ENCODE results near the gene PRM3. TPM values are rescaled to one million over a fixed set of nuclear protein-coding genes. Genes with fewer than 3 reads are reported as not detected.
"Not testable (repeated sequence)": the region's sequence is repeated elsewhere in the genome, so short reads cannot be mapped to it uniquely, and the experiment has no call there.

The PRM3 gene
- total RNA-seq, 2 experiments from 2014 or later, result not detected

- H3K9me3 ChIP-seq (ENCODE audit: control insufficient read depth in 1 of 2, insufficient read depth in 1 of 2, low read length in 2 of 2), result no peaks in the 10 kb centered on the region
- H3K4me3 ChIP-seq (ENCODE audit: low read length), result no peak overlapping the region
- no peak overlapping the region for H3K27ac ChIP-seq (ENCODE audit: low read depth in 1 of 2, low read length in 2 of 2)
- intact Hi-C loops (cut with DNase I, micrococcal nuclease), result no loop called here
- POLR2A ChIA-PET, result no interaction called here
- H3K27me3 Mint-ChIP-seq, result no peaks in the 10 kb centered on the region
- CTCF ChIA-PET, result no interaction called here
- H3K27ac Mint-ChIP-seq, result no peak overlapping the region
- no peaks in the 10 kb centered on the region for H3K9me3 Mint-ChIP-seq
- H3K27me3 ChIP-seq (ENCODE audit: control insufficient read depth in 1 of 2, insufficient read depth in 2 of 2, low read length in 2 of 2), result peaks cover 0 to 3% of the 10 kb centered on the region in 2 experiments
- peaks cover 14% of the 10 kb centered on the region for H3K4me1 Mint-ChIP-seq (ENCODE audit: low read depth)
- H3K4me3 Mint-ChIP-seq, result no peak overlapping the region
- no peak for TF ChIP-seq CTCF (IDR thresholded peaks at IDR 0.05)
- DNase-seq (no peak), ATAC-seq (ENCODE audit: poor library complexity) (no peak)
- H3K36me3 Mint-ChIP-seq (ENCODE audit: low read depth), result no peaks in the 10 kb centered on the region
- H3K4me1 ChIP-seq (ENCODE audit: insufficient read depth, low read length), result peaks cover 6% of the 10 kb centered on the region
- H3K36me3 ChIP-seq (ENCODE audit: insufficient read depth, low read length), result no peaks in the 10 kb centered on the region
Measured at GRCh38 chr16:11292076-11292748, 18.8 kb upstream of the PRM3 start.

GRCh38 chr16:11291091-11291703 lies 17.8 kb upstream of the PRM3 start:
- DNase-seq, result no peak
- CTCF ChIA-PET, result no interaction called here
- intact Hi-C loops (cut with DNase I, micrococcal nuclease), result no loop called here
- Mint-ChIP-seq H3K36me3 (ENCODE audit: low read depth) (no peaks in the 10 kb centered on the region), H3K27ac (no peak overlapping the region), H3K27me3 (no peaks in the 10 kb centered on the region), H3K4me3 (no peak overlapping the region), H3K4me1 (ENCODE audit: low read depth) (peaks cover 7% of the 10 kb centered on the region), H3K9me3 (no peaks in the 10 kb centered on the region)
- POLR2A ChIA-PET, result no interaction called here
- H3K36me3 ChIP-seq (ENCODE audit: insufficient read depth, low read length), result no peaks in the 10 kb centered on the region
- H3K4me3 ChIP-seq (ENCODE audit: low read length), result no peak overlapping the region
- ATAC-seq (ENCODE audit: poor library complexity), result no peak
- no peak overlapping the region for H3K27ac ChIP-seq (ENCODE audit: low read depth in 1 of 2, low read length in 2 of 2)
- peaks cover 0 to 3% of the 10 kb centered on the region in 2 experiments for H3K27me3 ChIP-seq (ENCODE audit: control insufficient read depth in 1 of 2, insufficient read depth in 2 of 2, low read length in 2 of 2)
- no peaks in the 10 kb centered on the region for H3K9me3 ChIP-seq (ENCODE audit: control insufficient read depth in 1 of 2, insufficient read depth in 1 of 2, low read length in 2 of 2)
- no peak for TF ChIP-seq CTCF (IDR thresholded peaks at IDR 0.05)
- H3K4me1 ChIP-seq (ENCODE audit: insufficient read depth, low read length), result no peaks in the 10 kb centered on the region

- ATAC-seq (ENCODE audit: poor library complexity) (no peak), DNase-seq (no peak)
- no peak overlapping the region for H3K4me3 ChIP-seq (ENCODE audit: low read length)
- CTCF ChIA-PET, result no interaction called here
- H3K4me3 Mint-ChIP-seq, result no peak overlapping the region
- no peaks in the 10 kb centered on the region for H3K9me3 ChIP-seq (ENCODE audit: control insufficient read depth in 1 of 2, insufficient read depth in 1 of 2, low read length in 2 of 2)
- intact Hi-C loops (cut with DNase I, micrococcal nuclease), result no loop called here
- H3K27me3 ChIP-seq (ENCODE audit: control insufficient read depth in 1 of 2, insufficient read depth in 2 of 2, low read length in 2 of 2), result peaks cover 0 to 3% of the 10 kb centered on the region in 2 experiments
- peaks cover 7% of the 10 kb centered on the region for H3K4me1 Mint-ChIP-seq (ENCODE audit: low read depth)
- no peak overlapping the region for H3K27ac ChIP-seq (ENCODE audit: low read depth in 1 of 2, low read length in 2 of 2)
- no peak overlapping the region for H3K27ac Mint-ChIP-seq
- no peaks in the 10 kb centered on the region for H3K27me3 Mint-ChIP-seq
- H3K36me3 ChIP-seq (ENCODE audit: insufficient read depth, low read length), result no peaks in the 10 kb centered on the region
- no peaks in the 10 kb centered on the region for H3K36me3 Mint-ChIP-seq (ENCODE audit: low read depth)
- POLR2A ChIA-PET, result no interaction called here
- no peak for TF ChIP-seq CTCF (IDR thresholded peaks at IDR 0.05)
- no peaks in the 10 kb centered on the region for H3K9me3 Mint-ChIP-seq
- H3K4me1 ChIP-seq (ENCODE audit: insufficient read depth, low read length), result no peaks in the 10 kb centered on the region
Measured at GRCh38 chr16:11290102-11290893, 16.9 kb upstream of the PRM3 start.

- H3K27ac Mint-ChIP-seq; intact Hi-C loops (cut with DNase I, micrococcal nuclease); H3K4me3 Mint-ChIP-seq; H3K36me3 Mint-ChIP-seq (ENCODE audit: low read depth); POLR2A ChIA-PET; ATAC-seq (ENCODE audit: poor library complexity); H3K9me3 ChIP-seq (ENCODE audit: control insufficient read depth in 1 of 2, insufficient read depth in 1 of 2, low read length in 2 of 2); H3K27me3 ChIP-seq (ENCODE audit: control insufficient read depth in 1 of 2, insufficient read depth in 2 of 2, low read length in 2 of 2); H3K36me3 ChIP-seq (ENCODE audit: insufficient read depth, low read length); H3K4me1 ChIP-seq (ENCODE audit: insufficient read depth, low read length); H3K4me1 Mint-ChIP-seq (ENCODE audit: low read depth); DNase-seq; CTCF ChIA-PET; H3K27ac ChIP-seq (ENCODE audit: low read depth in 1 of 2, low read length in 2 of 2); H3K27me3 Mint-ChIP-seq; H3K9me3 Mint-ChIP-seq; H3K4me3 ChIP-seq (ENCODE audit: low read length): not testable (repeated sequence)
Measured at GRCh38 chr16:11289696-11290095, 16.3 kb upstream of the PRM3 start.

Measured in CD4-positive, alpha-beta T cell (primary cell).